ENCODE data around the gene CPHXL2.

CPHXL2 gene

DNA sequence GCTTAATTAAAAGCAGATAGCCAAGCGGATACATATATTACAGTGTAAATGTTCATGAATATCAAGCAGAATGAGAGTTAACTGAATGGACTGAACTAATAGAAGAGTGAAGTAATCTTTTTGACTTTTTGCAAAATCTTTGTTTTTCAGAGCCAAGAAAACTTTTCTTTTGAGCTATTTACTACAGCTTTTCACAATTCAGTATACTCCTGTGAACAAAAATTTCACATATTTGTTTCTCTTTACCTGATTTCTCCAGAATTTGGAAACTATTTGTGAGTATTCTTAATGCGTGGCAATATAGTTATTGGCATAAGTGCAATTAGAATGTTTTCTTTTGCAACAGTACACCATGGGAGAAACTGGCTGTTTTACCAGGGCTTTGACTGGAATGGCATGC is 33.5 kb upstream of the CPHXL2 start:
- no peak overlapping the region for H2BK120ac ChIP-seq (ENCODE audit: insufficient read depth, low read length, poor library complexity)
- H3K23ac ChIP-seq (ENCODE audit: low read length): no peak overlapping the region
- no peak overlapping the region for H4K12ac ChIP-seq (ENCODE audit: low read depth, low read length)
- H3K9me3 ChIP-seq (ENCODE audit: insufficient read depth, low read depth, low read length): peaks cover 16% of the 10 kb centered on the region
- DNase-seq: no peak
- no peaks in the 10 kb centered on the region for H3K4me1 ChIP-seq (ENCODE audit: control insufficient read depth in 1 of 2, insufficient read depth in 2 of 2, low read length in 2 of 2)
- no peaks in the 10 kb centered on the region for H3K36me3 ChIP-seq (ENCODE audit: control insufficient read depth in 1 of 2, insufficient read depth in 2 of 2, low read length in 2 of 2)
- H3K79me1 ChIP-seq (ENCODE audit: low read length): no peaks in the 10 kb centered on the region
- no peak overlapping the region for H4K91ac ChIP-seq (ENCODE audit: low read depth, low read length)
- no peak overlapping the region for H3K9ac ChIP-seq (ENCODE audit: low read length)
- no peak overlapping the region for H3K4me2 ChIP-seq (ENCODE audit: low read length)
- no peaks in the 10 kb centered on the region for H3K27me3 ChIP-seq (ENCODE audit: insufficient read depth, low read length)
- no peak overlapping the region for H3K14ac ChIP-seq (ENCODE audit: low read length)
- no peak overlapping the region for H3K27ac ChIP-seq (ENCODE audit: low read depth, low read length)
- no CpG with 5 or more reads among the region's 2 CpGs for WGBS (ENCODE audit: extremely low coverage, insufficient coverage, insufficient read length)
- no peak overlapping the region for H3K4me3 ChIP-seq (ENCODE audit: low read depth, low read length)
- no peaks in the 10 kb centered on the region for H3K79me2 ChIP-seq (ENCODE audit: control insufficient read depth, insufficient read depth, low read length, poor library complexity)
- no peak overlapping the region for H3K4ac ChIP-seq (ENCODE audit: low read depth, low read length)
- H2BK12ac ChIP-seq (ENCODE audit: low read length): no peak overlapping the region
- no peak overlapping the region for H2AK5ac ChIP-seq (ENCODE audit: low read length)
- no peak overlapping the region for H2AFZ ChIP-seq (ENCODE audit: insufficient read depth, low read length, poor library complexity)
- H2BK5ac ChIP-seq (ENCODE audit: low read depth, low read length, poor library complexity): no peak overlapping the region
- H4K8ac ChIP-seq (ENCODE audit: low read depth, low read length): no peak overlapping the region
- no peak overlapping the region for H3K18ac ChIP-seq (ENCODE audit: low read length)

DNA sequence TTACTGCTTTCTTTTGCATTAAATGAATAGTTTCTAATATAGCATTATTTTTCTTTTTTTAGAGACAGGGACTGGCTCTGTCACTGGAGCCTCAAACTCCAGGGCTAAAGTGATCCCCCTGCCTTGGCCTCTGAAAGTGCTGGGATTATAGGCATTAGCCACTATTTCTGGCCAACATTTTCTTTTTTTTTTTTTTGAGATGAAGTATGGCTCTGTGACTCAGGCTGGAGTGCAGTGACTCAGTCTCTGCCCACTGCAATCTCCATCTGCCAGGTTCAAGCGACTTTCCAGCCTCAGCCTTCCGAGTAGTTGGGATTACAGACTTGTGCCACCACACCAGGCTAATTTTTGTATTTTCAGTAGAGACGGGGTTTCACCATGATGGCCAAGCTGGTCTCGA is 26.5 kb upstream of the CPHXL2 start:
- Histone ChIP-seq H3K4me1 (ENCODE audit: control insufficient read depth in 1 of 2, insufficient read depth in 2 of 2, low read length in 2 of 2) (no peaks in the 10 kb centered on the region), H2BK12ac (ENCODE audit: low read length) (no peak overlapping the region), H3K4me3 (ENCODE audit: low read depth, low read length) (no peak overlapping the region), H3K36me3 (ENCODE audit: control insufficient read depth in 1 of 2, insufficient read depth in 2 of 2, low read length in 2 of 2) (no peaks in the 10 kb centered on the region), H3K79me1 (ENCODE audit: low read length) (no peaks in the 10 kb centered on the region), H4K91ac (ENCODE audit: low read depth, low read length) (no peak overlapping the region), H4K8ac (ENCODE audit: low read depth, low read length) (no peak overlapping the region), H3K4ac (ENCODE audit: low read depth, low read length) (no peak overlapping the region), H3K4me2 (ENCODE audit: low read length) (no peak overlapping the region), H3K18ac (ENCODE audit: low read length) (no peak overlapping the region), H3K27ac (ENCODE audit: low read depth, low read length) (no peak overlapping the region), H2AFZ (ENCODE audit: insufficient read depth, low read length, poor library complexity) (no peak overlapping the region), H3K23ac (ENCODE audit: low read length) (no peak overlapping the region), H3K79me2 (ENCODE audit: control insufficient read depth, insufficient read depth, low read length, poor library complexity) (no peaks in the 10 kb centered on the region), H3K27me3 (ENCODE audit: insufficient read depth, low read length) (no peaks in the 10 kb centered on the region), H2BK120ac (ENCODE audit: insufficient read depth, low read length, poor library complexity) (no peak overlapping the region), H3K9ac (ENCODE audit: low read length) (no peak overlapping the region), H4K12ac (ENCODE audit: low read depth, low read length) (no peak overlapping the region), H3K14ac (ENCODE audit: low read length) (no peak overlapping the region), H3K9me3 (ENCODE audit: insufficient read depth, low read depth, low read length) (peaks cover 4% of the 10 kb centered on the region), H2BK5ac (ENCODE audit: low read depth, low read length, poor library complexity) (no peak overlapping the region), H2AK5ac (ENCODE audit: low read length) (no peak overlapping the region)
- DNase-seq: no peak
- no CpG with 5 or more reads among the region's 4 CpGs for WGBS (ENCODE audit: extremely low coverage, insufficient coverage, insufficient read length)

DNA sequence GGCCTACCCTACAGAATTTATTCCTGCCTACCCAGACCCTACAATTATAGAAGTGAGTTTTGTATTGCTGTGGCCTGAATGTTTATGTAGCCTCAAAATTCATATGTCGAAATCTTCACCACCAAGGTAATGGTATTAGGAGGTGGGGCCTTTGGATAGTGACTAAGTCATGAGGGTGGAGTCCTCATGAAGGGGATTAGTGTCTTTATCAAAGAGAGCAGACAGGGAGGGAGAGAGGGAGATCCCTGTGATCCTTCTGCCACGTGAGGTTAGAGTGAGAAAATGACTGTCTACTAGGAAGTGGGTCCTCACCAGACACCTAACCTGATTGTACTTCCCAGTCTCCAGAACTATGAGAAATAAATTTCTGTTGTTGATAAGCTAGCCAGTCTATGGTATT is 25.4 kb upstream of the CPHXL2 start:
- H4K91ac ChIP-seq (ENCODE audit: low read depth, low read length): no peak overlapping the region
- H3K79me2 ChIP-seq (ENCODE audit: control insufficient read depth, insufficient read depth, low read length, poor library complexity): no peaks in the 10 kb centered on the region
- no peak overlapping the region for H3K27ac ChIP-seq (ENCODE audit: low read depth, low read length)
- no peak overlapping the region for H4K12ac ChIP-seq (ENCODE audit: low read depth, low read length)
- H3K14ac ChIP-seq (ENCODE audit: low read length): no peak overlapping the region
- H3K36me3 ChIP-seq (ENCODE audit: control insufficient read depth in 1 of 2, insufficient read depth in 2 of 2, low read length in 2 of 2): no peaks in the 10 kb centered on the region
- H2BK120ac ChIP-seq (ENCODE audit: insufficient read depth, low read length, poor library complexity): no peak overlapping the region
- no peaks in the 10 kb centered on the region for H3K79me1 ChIP-seq (ENCODE audit: low read length)
- H3K4me2 ChIP-seq (ENCODE audit: low read length): no peak overlapping the region
- H2BK5ac ChIP-seq (ENCODE audit: low read depth, low read length, poor library complexity): no peak overlapping the region
- H3K27me3 ChIP-seq (ENCODE audit: insufficient read depth, low read length): no peaks in the 10 kb centered on the region
- no peak overlapping the region for H2BK12ac ChIP-seq (ENCODE audit: low read length)
- no peak overlapping the region for H4K8ac ChIP-seq (ENCODE audit: low read depth, low read length)
- H3K4me1 ChIP-seq (ENCODE audit: control insufficient read depth in 1 of 2, insufficient read depth in 2 of 2, low read length in 2 of 2): no peaks in the 10 kb centered on the region
- no CpG with 5 or more reads among the region's 2 CpGs for WGBS (ENCODE audit: extremely low coverage, insufficient coverage, insufficient read length)
- H3K23ac ChIP-seq (ENCODE audit: low read length): no peak overlapping the region
- no peak overlapping the region for H3K9ac ChIP-seq (ENCODE audit: low read length)
- H3K9me3 ChIP-seq (ENCODE audit: insufficient read depth, low read depth, low read length): peaks cover 4% of the 10 kb centered on the region
- H3K18ac ChIP-seq (ENCODE audit: low read length): no peak overlapping the region
- DNase-seq: no peak
- no peak overlapping the region for H3K4ac ChIP-seq (ENCODE audit: low read depth, low read length)
- no peak overlapping the region for H3K4me3 ChIP-seq (ENCODE audit: low read depth, low read length)
- no peak overlapping the region for H2AFZ ChIP-seq (ENCODE audit: insufficient read depth, low read length, poor library complexity)
- no peak overlapping the region for H2AK5ac ChIP-seq (ENCODE audit: low read length)

DNA sequence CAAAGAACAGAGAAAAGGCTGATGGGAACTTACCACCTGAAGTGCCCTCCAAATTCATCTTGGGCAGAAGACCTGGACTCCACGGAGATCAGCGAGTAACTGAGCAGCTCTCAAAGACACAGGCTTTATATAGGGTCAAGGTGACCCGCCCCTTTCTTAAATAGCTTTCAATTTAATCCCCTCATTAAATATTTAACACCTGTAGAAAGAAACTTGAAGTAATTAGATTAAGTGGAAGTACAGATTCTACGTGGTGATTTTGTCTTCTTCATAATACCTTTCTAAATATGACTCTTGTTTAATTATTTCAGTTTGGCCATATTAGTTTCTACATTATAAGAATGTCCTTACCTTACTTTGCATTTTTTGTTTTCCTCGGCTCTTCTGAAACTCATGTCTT is 24.6 kb upstream of the CPHXL2 start, which contains the start of gene DUXB:
Gene DUXB (minus strand): TSS at position 101 of the 400 bp plus-strand sequence. CDS start 43 bp downstream, at position 58.
- Histone ChIP-seq H3K4me2 (ENCODE audit: low read length) (no peak within 1 kb of the TSS), H3K9ac (ENCODE audit: low read length) (no peak within 1 kb of the TSS), H4K8ac (ENCODE audit: low read depth, low read length) (no peak within 1 kb of the TSS), H3K27ac (ENCODE audit: low read depth, low read length) (no peak within 1 kb of the TSS), H3K79me1 (ENCODE audit: low read length) (no peaks in the 10 kb centered on the region), H3K4me1 (ENCODE audit: control insufficient read depth in 1 of 2, insufficient read depth in 2 of 2, low read length in 2 of 2) (no peaks in the 10 kb centered on the region), H2BK120ac (ENCODE audit: insufficient read depth, low read length, poor library complexity) (no peak within 1 kb of the TSS), H3K36me3 (ENCODE audit: control insufficient read depth in 1 of 2, insufficient read depth in 2 of 2, low read length in 2 of 2) (no peaks in the 10 kb centered on the region), H3K4ac (ENCODE audit: low read depth, low read length) (no peak within 1 kb of the TSS), H4K91ac (ENCODE audit: low read depth, low read length) (no peak within 1 kb of the TSS), H3K18ac (ENCODE audit: low read length) (no peak within 1 kb of the TSS), H4K12ac (ENCODE audit: low read depth, low read length) (no peak within 1 kb of the TSS), H2BK12ac (ENCODE audit: low read length) (no peak within 1 kb of the TSS), H2AK5ac (ENCODE audit: low read length) (no peak within 1 kb of the TSS), H3K79me2 (ENCODE audit: control insufficient read depth, insufficient read depth, low read length, poor library complexity) (no peaks in the 10 kb centered on the region), H3K23ac (ENCODE audit: low read length) (no peak within 1 kb of the TSS), H3K9me3 (ENCODE audit: insufficient read depth, low read depth, low read length) (peaks cover 4% of the 10 kb centered on the region), H2BK5ac (ENCODE audit: low read depth, low read length, poor library complexity) (no peak within 1 kb of the TSS), H2AFZ (ENCODE audit: insufficient read depth, low read length, poor library complexity) (no peak within 1 kb of the TSS), H3K4me3 (ENCODE audit: low read depth, low read length) (no peak within 1 kb of the TSS), H3K14ac (ENCODE audit: low read length) (no peak within 1 kb of the TSS), H3K27me3 (ENCODE audit: insufficient read depth, low read length) (no peaks in the 10 kb centered on the region)
- DNase-seq: no peak
- no CpG with 5 or more reads among the region's 5 CpGs for WGBS (ENCODE audit: extremely low coverage, insufficient coverage, insufficient read length)

Measured in trophoblast cell (in vitro differentiated cells and primary cell).